MM.1S (cell line): ENCODE data around the gene ONECUT1.

ENCODE experiments used
- EZH2 ChIP-seq: fragments of 300-600 bp; sonication (generic); optimal IDR thresholded peaks from 2 replicates; pipeline ENCODE3; 2017; ENCODE audit warnings: low read depth, mild to moderate bottlenecking, antibody characterized with exemption, low read length, mixed read lengths
- TF ChIP-seq, protein P1 (sequence below): fragments of 300-600 bp; sonication (generic); IDR thresholded peaks from 2 replicates; pipeline ENCODE4 v1.5.1; 2016; ENCODE audit warnings: antibody characterized with exemption, low read length, mixed read lengths

DNA sequence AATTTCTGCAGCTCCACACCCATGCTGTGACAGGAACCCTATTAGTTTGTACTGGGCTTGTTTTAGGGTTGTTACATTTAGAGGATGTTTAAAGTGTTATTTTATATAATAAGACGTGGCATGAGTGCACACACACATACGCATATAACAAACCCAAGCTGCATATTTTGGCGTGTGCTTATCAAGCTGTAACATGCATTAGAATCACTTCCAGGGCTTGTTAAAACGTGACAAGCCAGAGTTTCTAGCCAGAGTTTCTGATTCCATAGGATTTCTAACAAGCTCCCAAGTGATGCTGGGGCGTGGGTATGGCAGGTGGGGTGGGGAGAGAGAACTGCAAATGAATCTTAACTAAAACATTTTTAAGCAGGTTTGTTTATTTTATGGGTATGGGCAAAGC, 17.4 kb downstream of the ONECUT1 start:
- TF ChIP-seq, protein P1, sequence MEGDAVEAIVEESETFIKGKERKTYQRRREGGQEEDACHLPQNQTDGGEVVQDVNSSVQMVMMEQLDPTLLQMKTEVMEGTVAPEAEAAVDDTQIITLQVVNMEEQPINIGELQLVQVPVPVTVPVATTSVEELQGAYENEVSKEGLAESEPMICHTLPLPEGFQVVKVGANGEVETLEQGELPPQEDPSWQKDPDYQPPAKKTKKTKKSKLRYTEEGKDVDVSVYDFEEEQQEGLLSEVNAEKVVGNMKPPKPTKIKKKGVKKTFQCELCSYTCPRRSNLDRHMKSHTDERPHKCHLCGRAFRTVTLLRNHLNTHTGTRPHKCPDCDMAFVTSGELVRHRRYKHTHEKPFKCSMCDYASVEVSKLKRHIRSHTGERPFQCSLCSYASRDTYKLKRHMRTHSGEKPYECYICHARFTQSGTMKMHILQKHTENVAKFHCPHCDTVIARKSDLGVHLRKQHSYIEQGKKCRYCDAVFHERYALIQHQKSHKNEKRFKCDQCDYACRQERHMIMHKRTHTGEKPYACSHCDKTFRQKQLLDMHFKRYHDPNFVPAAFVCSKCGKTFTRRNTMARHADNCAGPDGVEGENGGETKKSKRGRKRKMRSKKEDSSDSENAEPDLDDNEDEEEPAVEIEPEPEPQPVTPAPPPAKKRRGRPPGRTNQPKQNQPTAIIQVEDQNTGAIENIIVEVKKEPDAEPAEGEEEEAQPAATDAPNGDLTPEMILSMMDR: no peak
- TF ChIP-seq EZH2: no peak
